ENCODE results near the gene TCP11L2.

GRCh38 chr12:106331599-106331998 lies 29.1 kb downstream of the TCP11L2 start:
- TF ChIP-seq JUND (IDR thresholded peaks at IDR 0.05; ENCODE audit: borderline replicate concordance, low read depth, low read length): no peak
- TF ChIP-seq JUND (tag; IDR thresholded peaks at IDR 0.05; ENCODE audit: borderline replicate concordance, low read depth, low read length): no peak
- no peak for TF ChIP-seq POLR2A (conservative IDR thresholded peaks at IDR 0.05)
- no peak for TF ChIP-seq TBP (optimal IDR thresholded peaks at IDR 0.05; ENCODE audit: low read depth, low read length)
- TF ChIP-seq MEF2D (tag; conservative IDR thresholded peaks at IDR 0.05; ENCODE audit: low read depth): no peak
- no peak for TF ChIP-seq CTCF (IDR thresholded peaks at IDR 0.05 in 2 of 3, conservative IDR thresholded peaks at IDR 0.05 in 1 of 3; ENCODE audit: insufficient read depth in 2 of 3, low read depth in 1 of 3, low read length in 3 of 3)
- TF ChIP-seq ATF4 (CRISPR knock-in tag; IDR thresholded peaks at IDR 0.05): no peak
- no peak for TF ChIP-seq TARDBP (IDR thresholded peaks at IDR 0.05)
- TF ChIP-seq FOXK1 (CRISPR knock-in tag; IDR thresholded peaks at IDR 0.05; ENCODE audit: borderline replicate concordance): no peak
- TF ChIP-seq ZBTB43 (CRISPR knock-in tag; IDR thresholded peaks at IDR 0.05): no peak
- no peak for TF ChIP-seq REST (IDR thresholded peaks at IDR 0.05; ENCODE audit: borderline replicate concordance)
- TF ChIP-seq REST (CRISPR knock-in tag; IDR thresholded peaks at IDR 0.05; ENCODE audit: low read depth): no peak
- no peak for TF ChIP-seq XRCC5 (IDR thresholded peaks at IDR 0.05; ENCODE audit: low read depth, low read length)
- no peak for TF ChIP-seq MTA1 (IDR thresholded peaks at IDR 0.05; ENCODE audit: borderline replicate concordance)
